Brain microvascular endothelial cell (primary cell): ENCODE data around the gene CBLC.

Experiments
- DNase-seq: peaks from one replicate; pipeline ENCODE4 v3.0.0-alpha.2; 2020
- H3K27ac ChIP-seq: fragments of 250-450 bp; sonication (Bioruptor Pico); 2 replicates; pipeline ENCODE4 v1.5.1; 2020; ENCODE audit warnings: mild to moderate bottlenecking, moderate library complexity
- H3K27me3 ChIP-seq: fragments of 250-450 bp; sonication (Bioruptor Pico); replicated peaks from 2 replicates; pipeline ENCODE4 v1.5.1; 2020; ENCODE audit warnings: mild to moderate bottlenecking
- H3K36me3 ChIP-seq: fragments of 250-450 bp; sonication (Bioruptor Pico); replicated peaks from 2 replicates; pipeline ENCODE4 v1.5.1; 2020; ENCODE audit warnings: mild to moderate bottlenecking
- H3K4me3 ChIP-seq: 2 replicates; pipeline ENCODE4 v1.5.1; 2011; ENCODE audit warnings: low read depth, mild to moderate bottlenecking, control low read depth, low read length, moderate library complexity
- in situ Hi-C: cut with HindIII; loops from 2 replicates; pipeline ENCODE4 v1.10.0; 2017; ENCODE audit warnings: low sequenced_read_pairs, low pct_ligation_motif_present
- TF ChIP-seq, protein P1 (sequence below): IDR thresholded peaks from 2 replicates; pipeline ENCODE4 v1.5.1; 2011; ENCODE audit warnings: low read depth, mild to moderate bottlenecking, moderate library complexity, low read length, control low read depth, inconsistent platforms; ENCODE audit errors: missing control alignments

Gene CBLC

DNA sequence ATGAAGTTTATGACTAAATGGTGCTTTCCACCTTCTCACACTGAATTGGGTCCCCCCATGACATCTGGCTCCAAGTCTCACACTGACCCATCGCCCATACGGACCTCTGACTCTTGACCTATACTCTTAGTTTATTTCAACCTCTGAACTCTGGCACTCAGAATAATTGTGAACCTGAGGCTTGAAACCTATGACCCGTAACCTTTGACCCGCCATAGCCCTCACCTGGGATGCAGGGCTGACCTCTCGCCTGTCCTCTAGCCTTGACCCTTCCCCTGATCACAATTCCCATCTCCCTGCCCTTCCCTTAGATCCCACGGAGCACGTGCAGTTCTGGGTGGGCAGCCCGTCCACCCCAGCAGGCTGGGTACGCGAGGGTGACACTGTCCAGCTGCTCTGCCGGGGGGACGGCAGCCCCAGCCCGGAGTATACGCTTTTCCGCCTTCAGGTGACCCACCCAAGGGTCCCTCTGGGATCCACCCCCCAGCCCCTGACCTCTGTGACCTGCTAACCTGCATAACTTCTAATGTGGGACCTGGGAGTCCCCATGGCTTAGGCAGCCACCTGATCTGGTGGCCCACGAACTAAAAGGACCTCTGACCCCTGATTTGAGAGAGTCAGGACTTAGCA, 36.3 kb downstream of the CBLC start:
- no peaks in the 10 kb centered on the region for H3K36me3 ChIP-seq
- no peak overlapping the region for H3K4me3 ChIP-seq
- in situ Hi-C loops = no loop called here
- TF ChIP-seq, protein P1, sequence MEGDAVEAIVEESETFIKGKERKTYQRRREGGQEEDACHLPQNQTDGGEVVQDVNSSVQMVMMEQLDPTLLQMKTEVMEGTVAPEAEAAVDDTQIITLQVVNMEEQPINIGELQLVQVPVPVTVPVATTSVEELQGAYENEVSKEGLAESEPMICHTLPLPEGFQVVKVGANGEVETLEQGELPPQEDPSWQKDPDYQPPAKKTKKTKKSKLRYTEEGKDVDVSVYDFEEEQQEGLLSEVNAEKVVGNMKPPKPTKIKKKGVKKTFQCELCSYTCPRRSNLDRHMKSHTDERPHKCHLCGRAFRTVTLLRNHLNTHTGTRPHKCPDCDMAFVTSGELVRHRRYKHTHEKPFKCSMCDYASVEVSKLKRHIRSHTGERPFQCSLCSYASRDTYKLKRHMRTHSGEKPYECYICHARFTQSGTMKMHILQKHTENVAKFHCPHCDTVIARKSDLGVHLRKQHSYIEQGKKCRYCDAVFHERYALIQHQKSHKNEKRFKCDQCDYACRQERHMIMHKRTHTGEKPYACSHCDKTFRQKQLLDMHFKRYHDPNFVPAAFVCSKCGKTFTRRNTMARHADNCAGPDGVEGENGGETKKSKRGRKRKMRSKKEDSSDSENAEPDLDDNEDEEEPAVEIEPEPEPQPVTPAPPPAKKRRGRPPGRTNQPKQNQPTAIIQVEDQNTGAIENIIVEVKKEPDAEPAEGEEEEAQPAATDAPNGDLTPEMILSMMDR = no peak
- H3K27me3 ChIP-seq = no peaks in the 10 kb centered on the region
- DNase-seq = no peak
- no peak overlapping the region for H3K27ac ChIP-seq

DNA sequence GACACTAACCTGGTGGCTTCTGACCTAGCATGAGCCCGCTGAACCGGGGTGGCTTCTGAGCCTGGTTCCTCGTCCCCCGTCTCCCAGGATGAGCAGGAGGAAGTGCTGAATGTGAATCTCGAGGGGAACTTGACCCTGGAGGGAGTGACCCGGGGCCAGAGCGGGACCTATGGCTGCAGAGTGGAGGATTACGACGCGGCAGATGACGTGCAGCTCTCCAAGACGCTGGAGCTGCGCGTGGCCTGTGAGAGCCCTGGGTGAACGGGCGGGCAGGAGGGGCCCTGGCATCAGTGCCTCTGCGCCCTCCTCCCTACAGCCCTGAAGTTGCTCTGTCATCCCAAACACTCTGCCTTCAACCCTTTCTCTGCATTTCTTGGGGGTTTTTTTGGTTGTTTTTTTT, 36.8 kb downstream of the CBLC start:
- no peaks in the 10 kb centered on the region for H3K27me3 ChIP-seq
- H3K4me3 ChIP-seq = no peak overlapping the region
- in situ Hi-C loops = no loop called here
- H3K27ac ChIP-seq = no peak overlapping the region
- no peaks in the 10 kb centered on the region for H3K36me3 ChIP-seq
- no peak for DNase-seq
- TF ChIP-seq, protein P1 = no peak

DNA sequence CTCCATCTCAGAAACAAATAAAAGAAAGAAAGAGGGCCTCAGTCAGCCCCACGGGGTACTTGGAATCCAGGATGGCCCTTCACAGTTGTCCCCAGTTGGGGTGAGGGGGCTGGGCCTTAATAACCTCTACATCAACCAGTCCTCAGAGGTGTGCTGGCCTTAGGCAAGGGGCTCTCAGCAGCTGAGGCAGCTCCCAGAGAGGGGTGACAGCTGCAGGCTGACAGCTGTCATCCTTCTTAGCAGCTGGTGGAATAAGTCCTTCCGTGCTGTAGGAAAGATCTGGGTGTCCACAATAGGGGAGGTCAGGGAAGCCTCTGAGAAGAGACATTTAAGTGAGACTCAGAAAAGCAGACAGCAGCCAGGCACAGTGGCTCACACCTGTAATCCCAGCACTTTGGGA, 38.6 kb downstream of the CBLC start:
- DNase-seq = no peak
- Histone ChIP-seq H3K27ac (no peak overlapping the region), H3K36me3 (no peaks in the 10 kb centered on the region), H3K4me3 (no peak overlapping the region), H3K27me3 (no peaks in the 10 kb centered on the region)
- TF ChIP-seq, protein P1 = no peak
- in situ Hi-C loops = no loop called here

DNA sequence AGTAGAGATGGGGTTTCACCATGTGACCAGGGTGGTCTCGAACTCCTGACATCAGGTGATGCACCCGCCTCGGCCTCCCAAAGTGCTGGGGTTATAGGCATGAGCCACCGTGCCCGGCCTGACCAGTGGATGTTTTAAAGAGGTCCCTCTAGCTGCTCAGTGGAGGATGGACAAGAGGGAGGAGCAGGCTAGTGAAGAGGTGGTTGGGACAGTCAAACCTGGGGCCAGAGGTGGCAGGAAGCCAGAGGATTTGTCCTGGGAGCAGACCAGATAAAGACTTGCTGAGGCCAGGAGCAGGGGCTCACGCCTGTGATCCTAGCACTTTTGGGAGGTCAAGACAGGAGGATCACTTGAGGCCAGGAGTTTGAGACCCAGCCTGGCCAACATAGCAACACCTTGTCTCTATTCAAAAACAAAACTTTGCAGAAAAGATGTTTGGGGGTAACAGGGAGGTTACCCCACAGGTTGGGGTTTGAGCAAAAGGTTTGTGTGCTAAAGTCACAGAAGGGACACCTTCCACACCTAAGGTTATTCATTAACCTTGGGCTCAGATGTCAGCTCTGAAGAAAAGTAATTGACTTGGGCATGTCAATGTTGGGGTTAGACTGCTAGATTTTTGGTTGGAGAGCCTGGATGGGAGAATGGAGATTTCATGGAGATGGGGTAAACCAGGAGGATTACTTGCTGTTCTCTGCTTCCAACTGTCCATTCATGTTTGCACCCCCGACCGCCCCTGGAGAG, 40.2 kb downstream of the CBLC start:
- in situ Hi-C loops = no loop called here
- H3K36me3 ChIP-seq = no peaks in the 10 kb centered on the region
- DNase-seq = no peak
- H3K27me3 ChIP-seq = peaks cover 9% of the 10 kb centered on the region
- TF ChIP-seq, protein P1 = no peak
- no peak overlapping the region for H3K27ac ChIP-seq
- no peak overlapping the region for H3K4me3 ChIP-seq

DNA sequence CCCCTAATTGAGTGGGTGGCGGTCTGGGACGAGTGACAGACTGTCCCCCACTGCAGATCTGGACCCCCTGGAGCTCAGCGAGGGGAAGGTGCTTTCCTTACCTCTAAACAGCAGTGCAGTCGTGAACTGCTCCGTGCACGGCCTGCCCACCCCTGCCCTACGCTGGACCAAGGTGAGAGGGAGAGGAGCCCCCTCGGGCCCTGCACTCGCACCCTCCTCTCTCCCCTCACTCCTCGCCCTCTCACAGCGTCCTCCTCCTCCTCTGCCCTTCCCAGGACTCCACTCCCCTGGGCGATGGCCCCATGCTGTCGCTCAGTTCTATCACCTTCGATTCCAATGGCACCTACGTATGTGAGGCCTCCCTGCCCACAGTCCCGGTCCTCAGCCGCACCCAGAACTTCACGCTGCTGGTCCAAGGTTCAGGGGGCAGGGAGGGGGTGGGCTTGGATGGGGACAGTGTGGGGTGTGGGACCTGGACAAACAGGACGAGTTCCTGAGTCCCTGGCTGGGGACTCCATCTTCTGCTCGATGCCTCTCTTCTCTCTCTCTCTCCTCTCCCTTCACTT, 40.9 kb downstream of the CBLC start:
- DNase-seq = no peak
- TF ChIP-seq, protein P1 = no peak
- Histone ChIP-seq H3K36me3 (no peaks in the 10 kb centered on the region), H3K27me3 (peaks cover 9% of the 10 kb centered on the region), H3K4me3 (no peak overlapping the region), H3K27ac (no peak overlapping the region)
- in situ Hi-C loops = no loop called here
